Measurements from ENCODE around the gene CAMK2G. TPM values are rescaled to one million over a fixed set of nuclear protein-coding genes. Genes with fewer than 3 reads are reported as not detected.

Gene CAMK2G
- total RNA-seq, 1 donor from 2014 or later: 25.7 TPM

DNA sequence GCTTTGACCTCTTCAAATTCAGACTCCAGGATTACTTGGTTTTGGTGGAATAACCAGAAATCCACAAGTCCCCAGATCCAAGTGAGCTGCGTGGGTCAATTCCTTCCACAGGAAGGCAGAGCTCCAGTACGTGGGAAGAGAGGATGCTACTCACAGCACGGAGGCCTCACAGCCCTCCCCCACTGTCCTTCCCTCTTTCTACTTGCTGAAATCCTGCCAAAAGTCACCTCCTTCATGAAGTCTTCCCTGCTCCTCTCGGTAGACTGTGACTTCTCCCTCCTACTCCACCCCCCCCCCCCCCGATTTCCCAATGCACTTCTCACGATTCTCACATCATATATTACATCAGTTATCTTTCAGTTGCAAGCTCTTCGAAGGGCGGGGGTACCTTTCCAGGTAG is 12.3 kb downstream of the CAMK2G start:
- H3K4me3 Mint-ChIP-seq: no peak overlapping the region
- H3K9me3 Mint-ChIP-seq: no peaks in the 10 kb centered on the region
- DNase-seq (ENCODE audit: low read depth, low spot score): no peak
- H3K27ac Mint-ChIP-seq (ENCODE audit: unreplicated experiment): no peak overlapping the region
- peaks cover 8% of the 10 kb centered on the region for H3K36me3 Mint-ChIP-seq (ENCODE audit: low read depth)
- TF ChIP-seq, protein P1, sequence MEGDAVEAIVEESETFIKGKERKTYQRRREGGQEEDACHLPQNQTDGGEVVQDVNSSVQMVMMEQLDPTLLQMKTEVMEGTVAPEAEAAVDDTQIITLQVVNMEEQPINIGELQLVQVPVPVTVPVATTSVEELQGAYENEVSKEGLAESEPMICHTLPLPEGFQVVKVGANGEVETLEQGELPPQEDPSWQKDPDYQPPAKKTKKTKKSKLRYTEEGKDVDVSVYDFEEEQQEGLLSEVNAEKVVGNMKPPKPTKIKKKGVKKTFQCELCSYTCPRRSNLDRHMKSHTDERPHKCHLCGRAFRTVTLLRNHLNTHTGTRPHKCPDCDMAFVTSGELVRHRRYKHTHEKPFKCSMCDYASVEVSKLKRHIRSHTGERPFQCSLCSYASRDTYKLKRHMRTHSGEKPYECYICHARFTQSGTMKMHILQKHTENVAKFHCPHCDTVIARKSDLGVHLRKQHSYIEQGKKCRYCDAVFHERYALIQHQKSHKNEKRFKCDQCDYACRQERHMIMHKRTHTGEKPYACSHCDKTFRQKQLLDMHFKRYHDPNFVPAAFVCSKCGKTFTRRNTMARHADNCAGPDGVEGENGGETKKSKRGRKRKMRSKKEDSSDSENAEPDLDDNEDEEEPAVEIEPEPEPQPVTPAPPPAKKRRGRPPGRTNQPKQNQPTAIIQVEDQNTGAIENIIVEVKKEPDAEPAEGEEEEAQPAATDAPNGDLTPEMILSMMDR (conservative IDR thresholded peaks at IDR 0.05): no peak
- H3K27me3 Mint-ChIP-seq (ENCODE audit: low read depth): no peaks in the 10 kb centered on the region
- peaks cover 8% of the 10 kb centered on the region for H3K4me1 Mint-ChIP-seq

DNA sequence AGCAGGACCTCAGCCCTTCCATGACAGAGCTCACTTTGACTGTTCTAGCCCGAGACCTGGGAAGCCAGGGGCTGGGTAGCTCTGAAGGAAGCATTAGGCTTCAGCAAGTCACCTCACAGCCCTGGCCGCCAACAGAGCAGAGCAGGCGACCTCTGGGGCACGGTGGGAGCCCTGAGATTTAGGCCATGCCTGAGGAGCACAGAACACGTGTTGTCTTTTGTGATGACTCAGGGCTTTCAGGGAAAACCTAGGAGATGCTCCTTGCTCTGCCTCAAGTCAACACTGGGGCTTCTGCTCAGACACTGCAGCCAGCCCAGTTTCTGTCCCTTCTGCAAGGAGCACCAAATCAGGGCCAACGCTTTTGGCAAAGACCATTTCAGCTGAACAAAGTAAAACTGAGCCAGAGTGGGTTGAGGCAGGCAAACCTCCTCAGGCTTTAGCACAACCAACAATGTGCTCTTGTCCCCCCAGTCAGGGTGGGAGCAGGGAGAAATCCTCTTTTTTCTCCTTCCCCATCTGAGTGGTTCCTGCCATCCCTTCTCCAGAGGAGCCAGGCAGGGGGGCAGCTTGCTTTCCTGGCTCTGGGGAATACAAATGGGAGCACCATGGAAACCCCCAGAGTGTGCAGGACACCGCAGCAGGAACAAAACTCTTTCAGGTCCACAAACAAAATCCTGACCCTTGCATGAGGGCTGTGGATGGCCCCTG is 14.4 kb downstream of the CAMK2G start:
- Mint-ChIP-seq H3K4me3 (no peak overlapping the region), H3K27ac (ENCODE audit: unreplicated experiment) (peak overlapping the region; percentile 12), H3K9me3 (no peaks in the 10 kb centered on the region), H3K27me3 (ENCODE audit: low read depth) (no peaks in the 10 kb centered on the region), H3K36me3 (ENCODE audit: low read depth) (peaks cover 5% of the 10 kb centered on the region), H3K4me1 (no peaks in the 10 kb centered on the region)
- no peak for DNase-seq (ENCODE audit: low read depth, low spot score)
- TF ChIP-seq, protein P1 (conservative IDR thresholded peaks at IDR 0.05): no peak

DNA sequence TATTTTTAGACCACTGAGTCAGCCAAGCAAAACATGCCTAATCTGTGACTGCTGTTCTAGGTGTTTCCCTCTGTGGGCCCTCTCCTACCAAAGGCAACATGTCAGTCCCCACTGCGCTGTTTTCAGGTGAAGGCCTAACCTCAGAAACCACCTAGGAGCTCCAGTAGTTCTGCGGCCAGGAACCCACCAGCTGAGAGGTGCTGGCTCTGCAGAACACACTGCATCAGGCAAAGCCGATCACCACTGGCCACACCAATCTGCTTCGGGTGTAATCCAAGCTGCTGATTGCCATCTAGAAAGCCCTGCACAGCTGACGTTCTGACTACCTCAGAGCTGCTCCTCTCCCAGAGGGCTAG is 14.9 kb downstream of the CAMK2G start:
- H3K9me3 Mint-ChIP-seq: no peaks in the 10 kb centered on the region
- no peaks in the 10 kb centered on the region for H3K27me3 Mint-ChIP-seq (ENCODE audit: low read depth)
- TF ChIP-seq, protein P1 (conservative IDR thresholded peaks at IDR 0.05): no peak
- peaks cover 3% of the 10 kb centered on the region for H3K4me1 Mint-ChIP-seq
- peaks cover 5% of the 10 kb centered on the region for H3K36me3 Mint-ChIP-seq (ENCODE audit: low read depth)
- no peak overlapping the region for H3K4me3 Mint-ChIP-seq
- no peak overlapping the region for H3K27ac Mint-ChIP-seq (ENCODE audit: unreplicated experiment)
- DNase-seq (ENCODE audit: low read depth, low spot score): no peak

DNA sequence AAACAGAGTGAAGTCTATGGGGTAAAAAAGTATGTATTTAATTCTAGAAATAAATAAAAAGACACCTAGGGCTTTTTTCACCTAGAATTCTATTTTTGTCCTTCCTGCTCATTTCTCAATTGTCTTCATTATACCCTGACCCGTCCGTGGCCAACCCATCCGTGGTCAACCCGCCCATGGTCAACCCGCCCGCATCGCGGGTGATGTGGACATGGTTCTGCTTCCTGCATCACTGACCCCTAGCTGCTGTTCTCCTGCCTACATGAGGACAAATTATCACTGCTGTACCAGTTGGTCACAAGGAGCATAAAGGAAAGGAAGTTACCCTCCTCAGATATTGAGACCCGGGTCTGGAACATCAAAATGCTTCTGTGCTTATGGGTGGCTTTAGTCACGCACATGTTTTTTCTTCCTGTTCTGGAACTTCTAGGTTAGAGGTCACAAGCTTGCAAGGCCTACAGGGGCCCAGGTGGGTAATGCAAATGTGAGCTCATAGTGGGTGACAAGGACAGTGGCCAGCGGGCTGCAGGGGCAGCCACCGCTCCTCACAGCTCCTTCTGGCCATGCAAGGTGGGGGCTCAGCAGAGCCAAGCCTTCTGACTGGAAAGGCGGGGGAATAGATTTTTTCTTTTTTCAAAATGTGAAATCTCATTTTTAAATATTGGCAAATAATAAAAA is 15.5 kb downstream of the CAMK2G start:
- H3K36me3 Mint-ChIP-seq (ENCODE audit: low read depth): peaks cover 2% of the 10 kb centered on the region
- no peak for DNase-seq (ENCODE audit: low read depth, low spot score)
- H3K4me1 Mint-ChIP-seq: peaks cover 5% of the 10 kb centered on the region
- H3K9me3 Mint-ChIP-seq: no peaks in the 10 kb centered on the region
- no peak overlapping the region for H3K4me3 Mint-ChIP-seq
- no peak overlapping the region for H3K27ac Mint-ChIP-seq (ENCODE audit: unreplicated experiment)
- no peaks in the 10 kb centered on the region for H3K27me3 Mint-ChIP-seq (ENCODE audit: low read depth)
- TF ChIP-seq, protein P1 (conservative IDR thresholded peaks at IDR 0.05): no peak

DNA sequence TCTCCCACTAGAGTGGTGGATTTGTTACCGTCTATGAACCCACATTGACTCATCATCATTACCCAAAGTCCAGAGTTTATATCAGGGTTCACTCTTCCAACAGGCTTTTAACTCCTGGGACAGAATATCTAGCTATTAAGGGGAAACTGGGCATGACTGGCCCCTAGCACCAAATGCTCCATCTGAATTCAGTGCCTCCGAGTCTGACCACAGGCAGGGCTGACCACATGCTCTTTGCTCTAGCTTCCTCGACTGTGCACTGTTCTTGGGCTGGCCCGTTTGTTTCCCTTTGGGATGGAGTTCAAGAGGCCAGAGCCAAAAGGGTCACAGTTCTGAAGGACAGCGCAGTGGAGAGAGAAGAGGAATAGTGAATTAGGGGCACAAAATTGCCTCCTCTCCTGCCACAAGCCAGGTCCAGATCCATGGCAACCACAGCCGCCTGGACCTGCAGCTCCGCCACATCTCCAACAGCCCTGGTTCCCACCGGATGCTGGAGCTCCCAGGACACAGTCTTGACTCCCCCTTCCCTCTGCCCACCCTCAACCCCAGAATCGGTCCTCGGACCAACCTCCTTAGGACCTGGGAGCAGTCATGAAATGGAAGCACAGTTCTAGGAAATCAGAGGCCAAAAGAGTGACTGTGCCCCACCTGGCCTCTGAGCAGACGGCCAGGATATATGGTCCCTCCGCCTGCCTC is 16.2 kb downstream of the CAMK2G start:
- TF ChIP-seq, protein P1 (conservative IDR thresholded peaks at IDR 0.05): no peak
- Mint-ChIP-seq H3K36me3 (ENCODE audit: low read depth) (peaks cover 2% of the 10 kb centered on the region), H3K4me3 (no peak overlapping the region), H3K9me3 (no peaks in the 10 kb centered on the region), H3K4me1 (peaks cover 5% of the 10 kb centered on the region), H3K27ac (ENCODE audit: unreplicated experiment) (no peak overlapping the region), H3K27me3 (ENCODE audit: low read depth) (no peaks in the 10 kb centered on the region)
- DNase-seq (ENCODE audit: low read depth, low spot score): no peak
